ENCODE results near the gene MEIS3.
A peak's percentile ranks its signal among the peaks of the same experiment; 100 is the strongest.
"Not testable (repeated sequence)": the region's sequence is repeated elsewhere in the genome, so short reads cannot be mapped to it uniquely, and the experiment has no call there.

MEIS3 gene

GRCh38 chr19:47417107-47417745 is 2.1 kb downstream of the MEIS3 start:
- no peak for DNase-seq (ENCODE audit: extremely low read depth in 1 of 2, low read depth in 1 of 2)

GRCh38 chr19:47416643-47416985 is 2.7 kb downstream of the MEIS3 start:
- no peak for DNase-seq (ENCODE audit: extremely low read depth in 1 of 2, low read depth in 1 of 2)

GRCh38 chr19:47415953-47416642 is 3.2 kb downstream of the MEIS3 start:
- no peak for DNase-seq (ENCODE audit: extremely low read depth in 1 of 2, low read depth in 1 of 2)

- DNase-seq (ENCODE audit: extremely low read depth in 1 of 2, low read depth in 1 of 2) = no peak
Measured at GRCh38 chr19:47414469-47414868, 4.9 kb downstream of the MEIS3 start.

- no peak for DNase-seq (ENCODE audit: extremely low read depth in 1 of 2, low read depth in 1 of 2)
Measured at GRCh38 chr19:47413941-47414340, 5.4 kb downstream of the MEIS3 start.

GRCh38 chr19:47411696-47412095 is 7.6 kb downstream of the MEIS3 start:
- DNase-seq (ENCODE audit: extremely low read depth in 1 of 2, low read depth in 1 of 2) = not testable (repeated sequence)

- DNase-seq (ENCODE audit: extremely low read depth in 1 of 2, low read depth in 1 of 2) = no peak
Measured at GRCh38 chr19:47411101-47411500, 8.2 kb downstream of the MEIS3 start.

- DNase-seq (ENCODE audit: extremely low read depth in 1 of 2, low read depth in 1 of 2) = no peak
Measured at GRCh38 chr19:47408156-47408938, 11.0 kb downstream of the MEIS3 start.

GRCh38 chr19:47407417-47407774 is 11.9 kb downstream of the MEIS3 start:
- no peak for DNase-seq (ENCODE audit: extremely low read depth in 1 of 2, low read depth in 1 of 2)

GRCh38 chr19:47406711-47407416 is 12.5 kb downstream of the MEIS3 start:
- no peak for DNase-seq (ENCODE audit: extremely low read depth in 1 of 2, low read depth in 1 of 2)

- no peak for DNase-seq (ENCODE audit: extremely low read depth in 1 of 2, low read depth in 1 of 2)
Measured at GRCh38 chr19:47405854-47406417, 13.4 kb downstream of the MEIS3 start.

- no peak for DNase-seq (ENCODE audit: extremely low read depth in 1 of 2, low read depth in 1 of 2)
Measured at GRCh38 chr19:47405197-47405550, 14.2 kb downstream of the MEIS3 start.

- DNase-seq (ENCODE audit: extremely low read depth in 1 of 2, low read depth in 1 of 2) = no peak
Measured at GRCh38 chr19:47404334-47405196, 14.8 kb downstream of the MEIS3 start.

- no peak for DNase-seq (ENCODE audit: extremely low read depth in 1 of 2, low read depth in 1 of 2)
Measured at GRCh38 chr19:47402504-47402903, 16.8 kb downstream of the MEIS3 start.

GRCh38 chr19:47398707-47399597 is 20.4 kb downstream of the MEIS3 start:
- no peak for DNase-seq (ENCODE audit: extremely low read depth in 1 of 2, low read depth in 1 of 2)

GRCh38 chr19:47391510-47392223 is 27.7 kb downstream of the MEIS3 start:
- DNase-seq (ENCODE audit: extremely low read depth in 1 of 2, low read depth in 1 of 2) = peak; percentile 63 to 74

GRCh38 chr19:47390533-47391488 is 28.5 kb downstream of the MEIS3 start:
- DNase-seq (ENCODE audit: extremely low read depth in 1 of 2, low read depth in 1 of 2) = no peak
